ENCODE results near the gene LPCAT1. TPM values are rescaled to one million over a fixed set of nuclear protein-coding genes. Genes with fewer than 3 reads are reported as not detected.

Gene LPCAT1
- polyA plus RNA-seq, 4 donors: 4.5 to 22.3 (median 7.5) TPM

DNA sequence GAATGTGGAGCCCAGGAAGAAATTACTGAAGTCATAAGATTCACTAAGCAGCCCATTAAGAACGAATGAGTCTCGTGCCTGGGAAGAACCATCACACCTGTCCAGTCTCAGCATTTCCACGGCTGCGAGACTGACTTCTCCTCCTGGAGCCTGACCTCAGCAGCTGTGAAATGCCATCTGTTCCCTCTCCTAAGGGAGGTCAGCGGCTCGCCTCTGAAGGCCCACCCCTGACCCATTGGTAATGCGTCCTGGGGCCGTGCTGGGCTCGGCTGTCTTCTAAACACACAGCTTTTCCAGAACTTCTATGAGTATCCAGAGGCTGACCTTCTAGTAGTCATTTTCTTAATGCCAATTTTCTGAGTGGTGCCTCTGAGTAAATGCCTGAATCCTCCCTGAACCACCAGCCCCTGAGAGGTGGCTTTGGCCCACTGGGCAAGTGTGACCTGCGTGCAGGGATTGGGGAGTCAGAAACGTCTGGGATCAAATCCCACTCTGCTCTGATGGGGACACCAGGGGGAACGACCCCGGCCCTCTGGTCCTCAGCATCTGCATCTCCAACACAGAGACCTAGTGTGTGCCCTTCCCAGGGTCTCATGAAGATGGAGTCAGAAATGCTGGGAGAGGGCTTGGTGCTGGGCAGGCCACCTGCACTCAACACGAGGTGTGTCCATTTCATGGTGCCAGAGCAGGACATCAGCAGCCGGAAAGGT lies 84.2 kb downstream of the LPCAT1 start:
- 83 to 95% (median 89%) methylated on average over 15 of the region's 15 CpGs for WGBS, 3 donors
- Histone ChIP-seq H3K36me3 (ENCODE audit: control insufficient read depth in 3 of 3, insufficient read depth in 2 of 3, low read depth in 1 of 3, low read length in 3 of 3) (no peaks in the 10 kb centered on the region), H3K27ac (ENCODE audit: low read depth in 1 of 3, low read length in 2 of 3) (no peak overlapping the region), H3K9me3 (ENCODE audit: control insufficient read depth in 2 of 2, insufficient read depth in 1 of 2, low read depth in 1 of 2, low read length in 1 of 2) (peaks cover 0 to 3% of the 10 kb centered on the region in 2 donors), H3K27me3 (ENCODE audit: control insufficient read depth in 3 of 3, insufficient read depth in 3 of 3, low read length in 3 of 3) (peaks cover 0 to 35% (median 31%) of the 10 kb centered on the region in 3 donors), H3K4me3 (ENCODE audit: low read depth in 1 of 3, low read length in 3 of 3) (no peak overlapping the region), H3K4me1 (ENCODE audit: control insufficient read depth in 3 of 3, insufficient read depth in 2 of 3, low read depth in 1 of 3, low read length in 2 of 3) (peaks cover 0 to 12% (median 0%) of the 10 kb centered on the region in 3 donors)
- DNase-seq (no peak), FAIRE-seq (no peak)

DNA sequence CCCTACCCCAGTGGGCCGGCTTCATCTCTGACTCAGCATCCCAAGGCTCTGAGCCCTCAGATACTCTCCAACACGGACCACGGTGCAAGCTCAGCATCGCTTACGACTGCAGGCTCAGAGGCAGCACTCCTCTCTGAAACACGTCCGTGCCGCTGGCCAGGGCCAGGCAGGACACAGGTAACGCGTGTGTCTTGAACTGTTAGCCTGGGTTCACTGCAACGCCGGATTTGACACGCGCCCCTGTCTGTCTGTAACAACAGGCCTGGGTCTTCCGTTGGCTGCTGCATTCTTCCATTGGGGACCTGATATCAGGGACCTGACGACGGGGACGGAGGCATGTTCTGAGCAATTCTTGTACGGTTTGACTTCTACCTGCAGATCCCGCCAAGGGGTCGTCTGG lies 84.9 kb downstream of the LPCAT1 start:
- peaks cover 0 to 7% of the 10 kb centered on the region in 2 donors for H3K9me3 ChIP-seq (ENCODE audit: control insufficient read depth in 2 of 2, insufficient read depth in 1 of 2, low read depth in 1 of 2, low read length in 1 of 2)
- H3K27me3 ChIP-seq (ENCODE audit: control insufficient read depth in 3 of 3, insufficient read depth in 3 of 3, low read length in 3 of 3): peaks cover 0 to 28% (median 24%) of the 10 kb centered on the region in 3 donors
- H3K27ac ChIP-seq (ENCODE audit: low read depth in 1 of 3, low read length in 2 of 3): no peak overlapping the region
- H3K4me3 ChIP-seq (ENCODE audit: low read depth in 1 of 3, low read length in 3 of 3): no peak overlapping the region
- H3K4me1 ChIP-seq (ENCODE audit: control insufficient read depth in 3 of 3, insufficient read depth in 2 of 3, low read depth in 1 of 3, low read length in 2 of 3): peaks cover 0 to 6% (median 0%) of the 10 kb centered on the region in 3 donors
- DNase-seq: no peak
- 92 to 95% (median 93%) methylated on average over 21 of the region's 21 CpGs for WGBS, 3 donors
- H3K36me3 ChIP-seq (ENCODE audit: control insufficient read depth in 3 of 3, insufficient read depth in 2 of 3, low read depth in 1 of 3, low read length in 3 of 3): no peaks in the 10 kb centered on the region
- no peak for FAIRE-seq

DNA sequence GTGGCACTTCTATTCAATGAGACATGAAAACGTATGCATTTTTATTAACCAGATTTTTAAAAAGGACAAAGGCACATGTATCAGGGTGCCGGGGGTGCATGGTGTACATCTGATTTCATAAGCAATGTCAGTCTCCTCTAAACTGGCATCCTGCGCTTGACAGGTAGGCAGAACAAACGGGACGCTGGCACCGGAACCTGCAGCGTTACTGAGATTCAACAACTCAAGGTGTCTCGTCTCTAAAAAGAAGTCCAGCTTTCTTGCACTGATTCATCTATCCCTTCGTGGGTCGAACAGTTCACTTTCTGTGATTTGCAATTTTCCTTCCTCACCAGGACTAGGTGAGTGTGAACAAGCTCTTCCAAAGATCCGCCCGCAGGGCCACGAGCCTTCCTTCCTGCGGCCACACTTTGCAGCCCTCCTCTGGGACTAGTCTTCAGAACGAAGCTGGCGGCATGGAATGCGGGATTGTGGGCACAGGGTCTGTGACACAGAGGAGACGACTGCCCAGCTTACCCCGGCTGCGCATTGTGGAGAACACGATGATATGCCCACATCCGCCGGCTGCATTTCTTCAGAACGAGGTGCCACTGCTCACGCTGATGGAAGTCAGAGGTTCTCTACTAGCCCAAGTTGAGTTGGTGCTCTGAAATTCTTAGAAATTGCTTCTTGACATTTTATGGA lies 85.7 kb downstream of the LPCAT1 start:
- H3K9me3 ChIP-seq (ENCODE audit: control insufficient read depth in 2 of 2, insufficient read depth in 1 of 2, low read depth in 1 of 2, low read length in 1 of 2): peaks cover 0 to 12% of the 10 kb centered on the region in 2 donors
- peaks cover 0 to 6% (median 0%) of the 10 kb centered on the region in 3 donors for H3K4me1 ChIP-seq (ENCODE audit: control insufficient read depth in 3 of 3, insufficient read depth in 2 of 3, low read depth in 1 of 3, low read length in 2 of 3)
- 83 to 88% (median 84%) methylated on average over 25 of the region's 25 CpGs for WGBS, 3 donors
- no peak overlapping the region for H3K27ac ChIP-seq (ENCODE audit: low read depth in 1 of 3, low read length in 2 of 3)
- peaks cover 0 to 19% (median 18%) of the 10 kb centered on the region in 3 donors for H3K27me3 ChIP-seq (ENCODE audit: control insufficient read depth in 3 of 3, insufficient read depth in 3 of 3, low read length in 3 of 3)
- H3K4me3 ChIP-seq (ENCODE audit: low read depth in 1 of 3, low read length in 3 of 3): no peak overlapping the region
- FAIRE-seq (no peak), DNase-seq (no peak)
- H3K36me3 ChIP-seq (ENCODE audit: control insufficient read depth in 3 of 3, insufficient read depth in 2 of 3, low read depth in 1 of 3, low read length in 3 of 3): no peaks in the 10 kb centered on the region

GRCh38 chr5:1437226-1437829 lies 86.4 kb downstream of the LPCAT1 start:
- DNase-seq (peak; percentile 71 to 86), FAIRE-seq (no peak)
- no peak overlapping the region for H3K27ac ChIP-seq (ENCODE audit: low read depth in 1 of 3, low read length in 2 of 3)
- no peaks in the 10 kb centered on the region for H3K36me3 ChIP-seq (ENCODE audit: control insufficient read depth in 3 of 3, insufficient read depth in 2 of 3, low read depth in 1 of 3, low read length in 3 of 3)
- H3K4me1 ChIP-seq (ENCODE audit: control insufficient read depth in 3 of 3, insufficient read depth in 2 of 3, low read depth in 1 of 3, low read length in 2 of 3): peaks cover 0 to 6% (median 0%) of the 10 kb centered on the region in 3 donors
- 39 to 48% (median 40%) methylated on average over 11 of the region's 11 CpGs for WGBS, 3 donors
- H3K9me3 ChIP-seq (ENCODE audit: control insufficient read depth in 2 of 2, insufficient read depth in 1 of 2, low read depth in 1 of 2, low read length in 1 of 2): peaks cover 0 to 12% of the 10 kb centered on the region in 2 donors
- H3K27me3 ChIP-seq (ENCODE audit: control insufficient read depth in 3 of 3, insufficient read depth in 3 of 3, low read length in 3 of 3): peaks cover 0 to 12% (median 12%) of the 10 kb centered on the region in 3 donors
- H3K4me3 ChIP-seq (ENCODE audit: low read depth in 1 of 3, low read length in 3 of 3): no peak overlapping the region

DNA sequence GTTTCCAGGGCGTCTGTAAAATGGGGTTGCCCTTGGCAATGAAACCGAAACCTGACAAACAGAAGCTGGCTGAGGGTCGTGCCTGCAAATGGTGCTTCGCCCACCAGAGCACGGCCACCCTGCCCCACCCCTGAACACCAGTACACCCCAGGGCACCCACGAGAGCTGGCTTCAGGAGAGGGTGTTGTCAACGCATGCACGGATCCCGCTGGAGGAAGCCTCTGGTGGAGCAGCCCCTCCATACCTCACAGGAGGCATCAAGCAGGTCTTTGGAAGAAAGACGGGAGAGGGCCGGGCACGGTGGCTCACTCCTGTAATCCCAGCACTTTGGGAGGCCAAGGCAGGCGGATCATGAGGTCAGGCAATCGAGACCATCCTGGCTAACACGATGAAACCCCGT lies 87.1 kb downstream of the LPCAT1 start:
- FAIRE-seq: no peak
- Histone ChIP-seq H3K9me3 (ENCODE audit: control insufficient read depth in 2 of 2, insufficient read depth in 1 of 2, low read depth in 1 of 2, low read length in 1 of 2) (peaks cover 0 to 12% of the 10 kb centered on the region in 2 donors), H3K4me1 (ENCODE audit: control insufficient read depth in 3 of 3, insufficient read depth in 2 of 3, low read depth in 1 of 3, low read length in 2 of 3) (peaks cover 0 to 6% (median 0%) of the 10 kb centered on the region in 3 donors), H3K4me3 (ENCODE audit: low read depth in 1 of 3, low read length in 3 of 3) (no peak overlapping the region), H3K36me3 (ENCODE audit: control insufficient read depth in 3 of 3, insufficient read depth in 2 of 3, low read depth in 1 of 3, low read length in 3 of 3) (no peaks in the 10 kb centered on the region), H3K27ac (ENCODE audit: low read depth in 1 of 3, low read length in 2 of 3) (no peak overlapping the region), H3K27me3 (ENCODE audit: control insufficient read depth in 3 of 3, insufficient read depth in 3 of 3, low read length in 3 of 3) (peaks cover 0 to 8% (median 6%) of the 10 kb centered on the region in 3 donors)
- WGBS, 3 donors: 89 to 91% (median 90%) methylated on average over 16 of the region's 16 CpGs
- no peak for DNase-seq

DNA sequence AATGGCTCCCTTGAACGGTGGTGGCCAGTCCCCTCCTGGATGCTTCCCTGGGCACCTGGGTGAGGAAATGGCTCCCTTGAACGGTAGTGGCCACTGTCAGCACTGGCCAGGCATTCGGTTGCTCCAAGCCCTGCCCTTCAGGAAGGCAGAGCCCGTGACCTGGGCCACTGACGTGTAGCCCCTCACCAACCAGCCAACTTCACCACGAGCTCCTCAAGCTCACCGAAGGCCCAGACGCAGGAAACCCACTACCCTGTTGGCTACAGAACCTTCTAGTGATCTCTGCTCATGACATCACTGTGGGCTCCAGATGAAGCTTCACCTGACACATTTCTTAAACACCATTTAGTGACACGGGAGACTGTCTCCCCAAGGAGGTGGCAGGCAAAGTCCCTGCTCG lies 87.7 kb downstream of the LPCAT1 start:
- 83 to 94% (median 88%) methylated on average over 9 to 10 of the region's 10 CpGs for WGBS, 3 donors
- FAIRE-seq: no peak
- no peak for DNase-seq

DNA sequence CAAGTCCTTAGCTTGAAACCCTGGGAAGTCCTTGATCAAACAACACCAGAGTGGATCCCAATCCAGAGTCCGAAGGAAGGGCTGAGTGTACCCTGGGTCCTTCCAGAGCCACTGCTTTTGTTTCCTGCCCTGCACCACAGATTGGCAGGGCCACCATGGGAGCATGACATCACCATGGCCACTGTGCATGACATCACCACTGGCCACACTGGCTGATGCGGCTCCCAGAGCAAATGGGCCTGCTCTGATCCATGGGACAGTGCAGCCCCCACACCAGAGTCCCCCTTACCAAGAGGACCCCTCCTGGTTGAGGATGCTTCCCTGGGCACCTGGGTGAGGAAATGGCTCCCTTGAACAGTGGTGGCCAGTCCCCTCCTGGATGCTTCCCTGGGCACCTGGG lies 88.4 kb downstream of the LPCAT1 start:
- peaks cover 0 to 9% of the 10 kb centered on the region in 2 donors for H3K9me3 ChIP-seq (ENCODE audit: control insufficient read depth in 2 of 2, insufficient read depth in 1 of 2, low read depth in 1 of 2, low read length in 1 of 2)
- H3K36me3 ChIP-seq (ENCODE audit: control insufficient read depth in 3 of 3, insufficient read depth in 2 of 3, low read depth in 1 of 3, low read length in 3 of 3): no peaks in the 10 kb centered on the region
- no peak for FAIRE-seq
- H3K4me1 ChIP-seq (ENCODE audit: control insufficient read depth in 3 of 3, insufficient read depth in 2 of 3, low read depth in 1 of 3, low read length in 2 of 3): peaks cover 0 to 6% (median 0%) of the 10 kb centered on the region in 3 donors
- H3K27ac ChIP-seq (ENCODE audit: low read depth in 1 of 3, low read length in 2 of 3): no peak overlapping the region
- peaks cover 0 to 2% (median 0%) of the 10 kb centered on the region in 3 donors for H3K27me3 ChIP-seq (ENCODE audit: control insufficient read depth in 3 of 3, insufficient read depth in 3 of 3, low read length in 3 of 3)
- 88 to 91% (median 88%) methylated on average over 2 of the region's 2 CpGs for WGBS, 3 donors
- H3K4me3 ChIP-seq (ENCODE audit: low read depth in 1 of 3, low read length in 3 of 3): no peak overlapping the region
- no peak for DNase-seq

More for the DNA sequence above, 87.7 kb downstream of the LPCAT1 start:
- Histone ChIP-seq H3K27ac (ENCODE audit: low read depth in 1 of 3, low read length in 2 of 3) (no peak overlapping the region), H3K9me3 (ENCODE audit: control insufficient read depth in 2 of 2, insufficient read depth in 1 of 2, low read depth in 1 of 2, low read length in 1 of 2) (peaks cover 0 to 12% of the 10 kb centered on the region in 2 donors), H3K27me3 (ENCODE audit: control insufficient read depth in 3 of 3, insufficient read depth in 3 of 3, low read length in 3 of 3) (peaks cover 0 to 2% (median under 1%) of the 10 kb centered on the region in 3 donors), H3K4me3 (ENCODE audit: low read depth in 1 of 3, low read length in 3 of 3) (no peak overlapping the region), H3K36me3 (ENCODE audit: control insufficient read depth in 3 of 3, insufficient read depth in 2 of 3, low read depth in 1 of 3, low read length in 3 of 3) (no peaks in the 10 kb centered on the region), H3K4me1 (ENCODE audit: control insufficient read depth in 3 of 3, insufficient read depth in 2 of 3, low read depth in 1 of 3, low read length in 2 of 3) (peaks cover 0 to 6% (median 0%) of the 10 kb centered on the region in 3 donors)

DNA sequence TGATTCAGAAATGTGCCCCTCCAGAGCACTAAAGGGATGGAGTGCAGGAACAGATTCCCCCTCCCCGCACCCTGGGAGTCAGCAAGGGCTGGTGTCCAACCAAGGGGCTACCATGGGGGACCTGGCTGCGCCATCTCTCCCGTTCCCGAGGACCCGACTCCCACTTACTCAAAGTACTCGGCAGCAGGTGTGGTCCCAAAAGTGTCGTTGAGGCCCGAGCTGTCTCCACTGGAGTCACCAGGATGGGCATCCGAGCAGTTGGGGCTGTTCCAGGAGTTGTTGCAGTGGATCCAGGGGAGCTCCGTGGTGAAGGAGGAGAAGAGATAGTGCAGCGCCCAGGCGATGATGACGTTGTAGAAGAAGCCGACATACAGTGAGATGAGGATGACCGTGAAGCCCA lies 91.5 kb downstream of the LPCAT1 start:
- 89 to 93% (median 93%) methylated on average over 15 of the region's 15 CpGs for WGBS, 3 donors

More for the DNA sequence above, 91.5 kb downstream of the LPCAT1 start:
- Histone ChIP-seq H3K27me3 (ENCODE audit: control insufficient read depth in 3 of 3, insufficient read depth in 3 of 3, low read length in 3 of 3) (no peaks in the 10 kb centered on the region), H3K36me3 (ENCODE audit: control insufficient read depth in 3 of 3, insufficient read depth in 2 of 3, low read depth in 1 of 3, low read length in 3 of 3) (no peaks in the 10 kb centered on the region), H3K27ac (ENCODE audit: low read depth in 1 of 3, low read length in 2 of 3) (no peak overlapping the region), H3K4me3 (ENCODE audit: low read depth in 1 of 3, low read length in 3 of 3) (no peak overlapping the region), H3K9me3 (ENCODE audit: control insufficient read depth in 2 of 2, insufficient read depth in 1 of 2, low read depth in 1 of 2, low read length in 1 of 2) (peaks cover 0 to 25% of the 10 kb centered on the region in 2 donors), H3K4me1 (ENCODE audit: control insufficient read depth in 3 of 3, insufficient read depth in 2 of 3, low read depth in 1 of 3, low read length in 2 of 3) (peaks cover 0 to 2% (median 0%) of the 10 kb centered on the region in 3 donors)
- FAIRE-seq (no peak), DNase-seq (no peak)

Data from small intestine (tissue), 7 donors.